HepG2 (cell line): Measurements from ENCODE around the gene TFF2. TPM values are rescaled to one million over a fixed set of nuclear protein-coding genes. Genes with fewer than 3 reads are reported as not detected.

Experiments used
- BRF2 ChIP-seq: sonication (generic); formaldehyde crosslinking; IDR thresholded peaks from 2 replicates; pipeline ENCODE4 v1.8.1; 2022; ENCODE audit warnings: mild to moderate bottlenecking, missing genetic modification reagents
- ETV5 ChIP-seq: IDR thresholded peaks from 2 replicates; pipeline ENCODE4 v1.6.1; 2018; ENCODE audit warnings: missing biosample characterization, missing genetic modification reagents, inconsistent platforms, borderline replicate concordance
- FOXA1 ChIP-seq, 2 experiments: fragments of 450-650 bp in 1 of 2; sonication (generic) in 1 of 2; formaldehyde crosslinking in 1 of 2; IDR thresholded peaks; 2 replicates each; pipeline versions ENCODE4 v1.4.0 to v1.6.1; 2016 to 2020; ENCODE audit warnings: missing genetic modification reagents in 1 of 2
- KMT2A ChIP-seq: sonication (generic); formaldehyde crosslinking; IDR thresholded peaks from 2 replicates; pipeline ENCODE4 v1.4.0; 2020; ENCODE audit warnings: missing genetic modification reagents
- PHF5A ChIP-seq: IDR thresholded peaks from one replicate; pipeline ENCODE4 v1.6.1; 2018; ENCODE audit warnings: low read depth, missing genetic modification reagents; ENCODE audit not compliant: unreplicated experiment
- RARA ChIP-seq: IDR thresholded peaks from 2 replicates; pipeline ENCODE4 v1.6.1; 2016; ENCODE audit warnings: missing genetic modification reagents, missing compliant biosample characterization
- SAFB2 ChIP-seq: sonication (generic); formaldehyde crosslinking; IDR thresholded peaks from 2 replicates; pipeline ENCODE4 v1.5.1; 2020; ENCODE audit warnings: missing genetic modification reagents, low read depth, mild to moderate bottlenecking, borderline replicate concordance
- SMAD3 ChIP-seq: sonication (generic); formaldehyde crosslinking; IDR thresholded peaks from 2 replicates; pipeline ENCODE4 v1.4.0; 2020; ENCODE audit warnings: missing genetic modification reagents
- TCF7 ChIP-seq: sonication (generic); IDR thresholded peaks from 2 replicates; pipeline ENCODE4 v1.6.1; 2016; ENCODE audit warnings: antibody characterized with exemption, low read depth
- ZBTB1 ChIP-seq: sonication (generic); formaldehyde crosslinking; IDR thresholded peaks from 2 replicates; pipeline ENCODE4 v1.4.0; 2020; ENCODE audit warnings: missing genetic modification reagents, borderline replicate concordance
- ZBTB49 ChIP-seq: sonication (generic); formaldehyde crosslinking; IDR thresholded peaks from 2 replicates; pipeline ENCODE4 v1.4.0; 2020; ENCODE audit warnings: missing genetic modification reagents, borderline replicate concordance
- ZFP41 ChIP-seq: sonication (generic); formaldehyde crosslinking; IDR thresholded peaks from 2 replicates; pipeline ENCODE4 v1.4.0; 2020; ENCODE audit warnings: mild to moderate bottlenecking, missing genetic modification reagents, borderline replicate concordance
- ZHX1 ChIP-seq: sonication (generic); formaldehyde crosslinking; IDR thresholded peaks from 2 replicates; pipeline ENCODE4 v1.8.1; 2022; ENCODE audit warnings: low read depth, mild to moderate bottlenecking, missing genetic modification reagents
- ZNF414 ChIP-seq: sonication (generic); formaldehyde crosslinking; IDR thresholded peaks from 2 replicates; pipeline ENCODE4 v1.5.0; 2020; ENCODE audit warnings: missing genetic modification reagents
- ZNF652 ChIP-seq: IDR thresholded peaks from 2 replicates; pipeline ENCODE4 v1.6.1; 2016; ENCODE audit warnings: low read depth, borderline replicate concordance
- ZNF704 ChIP-seq: sonication (generic); formaldehyde crosslinking; IDR thresholded peaks from 2 replicates; pipeline ENCODE4 v1.8.1; 2023; ENCODE audit warnings: mild to moderate bottlenecking, inconsistent platforms, moderate library complexity, missing genetic modification reagents, borderline replicate concordance
- ZNF761 ChIP-seq: sonication (generic); formaldehyde crosslinking; conservative IDR thresholded peaks from 2 replicates; pipeline ENCODE4 v1.4.0; 2020; ENCODE audit warnings: mild to moderate bottlenecking, missing genetic modification reagents
- polyA plus RNA-seq, 8 experiments: library from polyadenylated mRNA; depleted of rRNA in 3 of 8; stranded (reverse) in 7 of 8; unstranded in 1 of 8; fragments of >200 nt; fragmentation: Illumina TruSeq in 4 of 8; extraction: Trizol in 4 of 8; gene quantifications; 2 replicates each; pipeline versions ENCODE4 v1.2.1 to v1.2.3, GENCODE V29; 2011 to 2016; ENCODE audit warnings: low read depth in 4 of 8, missing spikeins in 1 of 8, mixed read lengths in 1 of 8; ENCODE audit not compliant: insufficient read depth in 1 of 8
- total RNA-seq, 5 experiments: library from RNA; depleted of rRNA; stranded (reverse); fragments of >200 nt; fragmentation: Illumina TruSeq; extraction: Trizol; gene quantifications; 2 replicates each; pipeline ENCODE4 v1.2.3, GENCODE V29; 2016; ENCODE audit warnings: low read depth in 1 of 5

The TFF2 gene
- total and polyA plus RNA-seq, 2 of the 13 experiments (the other 11 are each of a cell fraction or from before 2014, with no cell fraction given), result 1.5 TPM; not detected in 1

GRCh38 chr21:42392731-42393442, 42.1 kb upstream of the TFF2 start (continued):
- TF ChIP-seq ZBTB49 (CRISPR knock-in tag) (no peak), ZNF704 (CRISPR knock-in tag) (no peak), SMAD3 (CRISPR knock-in tag) (no peak), ETV5 (CRISPR knock-in tag) (peak; percentile 70; the same call in 1 of the 2 replicates), PHF5A (CRISPR knock-in tag) (no peak), KMT2A (no peak), ZNF414 (no peak), SAFB2 (CRISPR knock-in tag) (no peak), RARA (CRISPR knock-in tag) (peak; percentile 92), ZBTB1 (CRISPR knock-in tag) (no peak), ZHX1 (CRISPR knock-in tag) (no peak), BRF2 (CRISPR knock-in tag) (no peak), ZFP41 (CRISPR knock-in tag) (no peak), FOXA1 (IDR thresholded peaks at IDR 0.05) (no peak), FOXA1 (CRISPR knock-in tag; IDR thresholded peaks at IDR 0.05) (peak; percentile 65), ZNF761 (CRISPR knock-in tag) (no peak), ZNF652 (CRISPR knock-in tag) (no peak), TCF7 (peak; percentile 22; the same call in 1 of the 2 replicates)
- TF ChIP-seq, all 625 proteins: peak for 26
